HG03439 (cell line): ENCODE results near the gene SV2C.

Experiments
- ATAC-seq: cut with Tn5 transposase; IDR thresholded peaks from one replicate; pipeline ENCODE4 v1.9.1; 2021; ENCODE audit warnings: mild to moderate bottlenecking, moderate library complexity; ENCODE audit not compliant: unreplicated experiment

Gene SV2C

DNA sequence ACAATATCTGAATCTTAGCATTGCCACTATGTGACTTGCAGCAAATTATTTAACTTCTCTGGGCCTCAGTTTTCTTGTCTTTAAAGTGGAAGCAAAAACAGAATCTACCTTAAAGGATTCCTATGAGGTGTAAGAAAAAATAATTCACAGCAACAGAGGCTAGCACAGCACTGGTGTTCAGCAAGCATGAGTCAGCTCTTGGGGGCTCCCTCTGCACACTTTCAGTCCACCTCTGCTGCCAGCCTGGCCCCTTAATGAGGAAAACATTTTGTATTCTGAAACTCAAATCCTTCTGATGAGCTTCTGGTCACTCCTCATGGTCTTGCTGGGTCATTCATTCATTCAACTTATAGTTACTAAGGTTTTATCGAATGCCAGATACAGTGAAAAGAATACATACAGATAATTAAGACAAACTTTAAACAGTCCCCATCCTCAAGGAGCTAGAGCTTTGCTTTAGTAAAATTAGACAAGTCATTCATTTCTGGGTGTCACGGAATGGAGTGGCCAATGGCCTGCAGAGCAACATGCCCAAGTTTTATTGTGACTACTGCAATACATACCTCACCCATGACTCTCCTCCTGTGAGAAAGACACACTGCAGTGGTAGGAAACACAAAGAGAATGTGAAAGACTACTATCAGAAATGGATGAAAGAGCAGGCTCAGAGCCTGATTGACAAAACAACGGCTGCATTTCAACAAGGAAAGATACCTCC, 293.1 kb downstream of the SV2C start:
- ATAC-seq = no peak

DNA sequence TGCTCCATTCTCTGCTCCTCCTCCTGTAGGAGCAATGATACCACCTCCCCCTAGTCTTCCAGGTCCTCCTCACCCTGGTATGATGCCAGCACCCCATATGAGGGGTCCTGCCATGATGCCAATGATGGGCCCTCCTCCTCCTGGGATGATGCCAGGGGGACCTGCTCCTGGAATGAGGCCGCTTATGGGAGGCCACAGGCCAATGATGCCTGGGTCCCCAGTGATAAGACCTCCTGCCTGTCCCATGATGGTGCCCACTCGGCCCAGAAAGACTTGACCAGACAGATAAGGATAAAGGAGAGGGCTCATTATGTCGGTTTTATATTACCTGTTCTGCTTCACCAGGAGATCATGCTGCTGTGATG, 293.7 kb downstream of the SV2C start:
- no peak for ATAC-seq

DNA sequence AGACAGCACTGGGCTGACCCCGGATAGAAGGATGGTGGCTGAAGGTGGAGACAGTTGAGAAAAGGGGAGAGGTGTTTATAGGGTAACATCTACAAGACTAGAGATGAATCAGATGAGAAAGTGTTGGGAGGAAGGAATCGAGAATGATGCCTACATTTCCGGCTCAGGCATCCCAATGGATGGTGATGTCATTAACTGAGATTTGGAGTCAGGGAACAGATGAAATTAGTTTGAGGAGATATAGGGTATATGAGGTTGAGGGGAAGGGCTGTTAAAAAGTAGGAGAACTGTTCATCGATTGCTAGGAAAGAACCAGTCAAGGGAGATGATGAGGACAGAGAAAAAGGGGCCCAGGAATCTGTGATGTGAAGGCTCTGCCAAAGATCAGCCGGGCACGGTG, 295.2 kb downstream of the SV2C start:
- no peak for ATAC-seq

DNA sequence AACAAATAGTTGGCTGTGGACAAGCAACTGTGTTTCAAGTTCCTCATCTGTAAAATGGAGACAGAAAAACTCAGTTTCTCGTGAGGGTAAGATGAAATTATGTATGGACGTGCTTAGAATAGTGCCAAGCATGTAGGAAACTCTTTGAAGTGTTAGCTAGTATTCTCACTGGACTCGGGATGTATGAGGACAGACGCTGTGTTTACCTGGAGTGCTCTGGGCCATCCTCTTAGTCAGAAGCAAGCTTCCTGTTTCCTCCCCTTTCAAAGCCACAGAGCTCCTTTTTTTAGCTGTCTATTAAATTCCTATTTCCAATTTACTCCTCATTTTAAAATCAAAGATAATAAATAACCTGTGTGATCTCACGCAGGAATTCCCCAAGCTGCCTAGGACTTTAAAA, 296.1 kb downstream of the SV2C start:
- no peak for ATAC-seq

DNA sequence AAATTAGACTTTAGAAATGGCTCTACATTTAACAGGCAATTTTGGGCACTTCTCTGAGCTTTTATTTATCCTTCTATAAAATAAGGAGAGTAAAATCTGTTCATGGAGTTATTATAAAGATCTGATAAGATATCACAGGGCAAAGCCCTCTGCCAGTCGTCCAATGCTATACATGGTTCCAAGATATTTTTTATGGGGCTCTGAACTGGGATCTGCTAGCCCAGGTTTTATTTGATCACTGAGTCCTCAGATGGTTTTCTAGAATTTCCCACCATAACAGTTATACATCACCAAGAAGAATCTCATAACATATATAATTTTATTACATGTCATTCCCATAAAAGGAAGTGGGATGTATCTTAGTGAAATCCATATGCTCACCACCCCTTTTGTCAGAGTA, 296.7 kb downstream of the SV2C start:
- ATAC-seq = no peak

DNA sequence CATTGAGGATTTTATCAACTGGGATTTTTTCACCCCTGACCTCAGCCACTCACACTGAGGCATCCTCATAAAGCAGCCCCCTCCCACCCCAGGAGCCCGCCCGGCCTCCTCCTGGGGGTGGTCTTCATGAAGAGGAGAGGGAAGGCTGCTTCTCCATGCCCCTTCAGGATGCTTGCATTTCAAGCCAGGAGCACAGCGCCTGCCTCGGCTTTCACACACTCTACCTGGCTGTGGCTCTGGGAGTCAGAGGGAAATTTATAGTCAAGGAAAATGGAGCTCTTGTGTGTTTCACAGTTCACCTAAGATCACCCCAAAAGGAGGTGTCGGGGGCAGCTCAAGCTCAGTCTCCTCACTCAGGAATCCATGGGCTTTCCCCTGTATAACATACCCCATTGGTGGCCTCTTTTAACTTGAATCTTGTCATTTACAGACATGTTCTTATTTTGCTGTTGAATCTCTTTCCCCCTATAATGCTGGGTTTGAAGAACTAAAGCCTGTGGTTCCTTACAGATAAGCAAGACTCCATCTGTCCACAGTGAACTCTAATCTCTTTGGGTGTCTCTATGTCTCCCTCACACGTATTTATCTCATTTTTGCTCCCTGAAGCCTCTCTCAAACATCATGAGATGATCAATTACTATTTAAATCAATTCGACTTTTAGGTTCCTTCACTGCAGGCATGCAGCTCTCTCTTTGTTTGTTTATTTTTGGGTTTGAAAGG, 297.3 kb downstream of the SV2C start:
- ATAC-seq = no peak

DNA sequence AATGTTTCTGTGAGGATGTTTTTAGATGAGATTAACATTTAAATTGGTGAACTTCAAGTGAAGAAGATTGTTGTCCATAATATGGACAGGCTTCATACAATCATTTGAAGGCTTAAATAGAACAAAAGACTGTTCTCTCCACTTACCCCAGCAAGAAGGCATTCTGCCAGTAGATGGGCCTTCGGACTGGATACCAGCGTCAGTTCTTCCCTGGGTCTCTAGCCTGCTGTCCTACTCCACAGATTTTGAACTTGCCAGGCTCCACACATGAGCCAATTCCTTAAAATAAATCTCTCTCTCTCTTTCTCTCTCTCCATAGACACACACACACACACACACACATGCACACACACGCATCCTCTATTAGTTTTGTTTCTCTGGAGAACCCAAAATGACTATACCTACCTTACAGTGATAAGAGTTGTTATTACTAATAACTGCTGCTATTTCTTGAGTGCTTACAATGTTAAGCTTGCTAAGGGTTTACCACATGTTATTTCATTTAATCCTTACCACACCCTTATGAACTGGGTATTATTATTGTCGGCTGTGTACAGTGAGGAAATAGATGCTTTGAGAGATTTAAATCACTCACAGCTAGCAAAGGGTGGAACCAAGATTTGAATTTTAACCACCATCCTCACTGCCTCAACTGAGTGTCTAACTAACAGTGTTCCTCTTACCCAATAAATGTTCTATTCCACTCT, 300.1 kb downstream of the SV2C start:
- ATAC-seq = no peak

DNA sequence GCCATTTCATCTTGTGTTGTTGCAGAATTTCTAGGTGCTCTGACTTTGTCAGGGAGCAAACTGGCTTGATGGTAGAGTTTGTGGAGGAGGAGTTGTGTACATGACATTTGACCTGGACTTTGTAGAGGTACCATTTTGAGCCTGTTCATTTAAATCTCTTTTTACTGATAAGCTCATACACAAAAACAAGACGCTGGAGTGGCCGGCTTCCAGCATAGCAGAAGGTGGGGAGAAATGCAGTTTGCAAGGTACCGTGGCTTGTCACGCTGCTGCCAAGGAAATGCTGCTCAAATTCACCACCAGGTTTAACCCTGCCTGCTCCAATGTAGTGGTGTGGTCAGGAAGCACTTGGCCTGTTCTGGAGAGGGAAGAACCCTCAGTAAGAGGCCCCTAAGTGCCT, 301.0 kb downstream of the SV2C start:
- ATAC-seq = no peak

DNA sequence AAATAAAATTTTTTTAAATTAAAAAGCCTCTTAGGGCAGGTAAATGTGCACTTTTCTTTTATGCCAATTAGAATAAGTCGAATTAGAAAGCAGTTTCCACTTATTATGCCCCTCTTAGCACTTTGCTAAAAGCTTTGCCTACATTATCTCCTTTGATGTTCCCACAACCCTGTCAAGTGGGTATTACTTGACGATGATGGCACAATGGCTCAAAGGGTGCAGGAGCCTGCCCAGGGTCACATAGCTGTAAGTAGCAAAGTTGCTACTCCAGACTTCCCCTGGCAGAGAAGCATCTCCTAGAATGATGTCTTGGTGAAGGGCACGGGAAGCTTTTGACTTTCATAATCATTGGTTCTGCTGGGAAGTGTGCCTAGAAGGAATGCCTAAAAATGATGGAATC, 301.5 kb downstream of the SV2C start:
- ATAC-seq = no peak

DNA sequence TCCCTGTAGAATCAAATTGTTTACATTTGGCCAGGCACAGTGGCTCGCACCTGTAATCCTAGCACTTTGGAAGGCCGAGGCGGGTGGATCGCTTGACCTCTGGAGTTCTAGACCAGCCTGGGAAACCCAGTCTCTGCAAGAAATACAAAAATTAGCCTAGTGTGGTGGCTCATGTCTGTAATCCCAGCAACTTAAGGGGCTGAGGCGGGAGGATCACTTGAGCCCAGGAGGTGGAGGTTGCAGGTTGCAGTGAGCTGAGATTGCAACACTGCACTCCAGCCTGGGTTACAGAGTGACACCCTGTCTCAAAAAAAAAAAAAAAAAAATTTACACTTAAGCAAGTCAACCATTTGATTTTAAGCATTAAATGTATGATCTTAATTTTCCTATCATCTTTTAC, 302.4 kb downstream of the SV2C start:
- ATAC-seq = no peak

DNA sequence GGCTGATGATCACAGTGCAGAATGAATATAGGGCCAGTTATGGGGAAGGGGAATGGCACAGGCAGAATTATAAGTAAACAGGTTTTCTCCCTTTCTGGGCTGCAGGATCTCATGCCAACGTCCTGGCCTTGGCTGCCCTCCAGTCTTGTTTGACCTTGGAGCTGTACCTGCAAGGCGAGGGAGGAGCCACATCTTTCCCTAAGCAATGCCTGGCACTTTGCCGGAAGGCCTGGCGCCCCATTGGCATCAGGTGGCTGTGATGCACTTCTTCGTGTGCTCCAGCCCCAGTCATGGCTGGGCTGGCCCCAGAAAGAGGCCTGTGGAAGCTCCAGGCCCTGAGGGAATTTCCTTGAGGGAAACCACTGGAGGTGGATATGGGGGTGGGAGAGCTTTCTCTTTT, 303.2 kb downstream of the SV2C start:
- ATAC-seq = no peak

DNA sequence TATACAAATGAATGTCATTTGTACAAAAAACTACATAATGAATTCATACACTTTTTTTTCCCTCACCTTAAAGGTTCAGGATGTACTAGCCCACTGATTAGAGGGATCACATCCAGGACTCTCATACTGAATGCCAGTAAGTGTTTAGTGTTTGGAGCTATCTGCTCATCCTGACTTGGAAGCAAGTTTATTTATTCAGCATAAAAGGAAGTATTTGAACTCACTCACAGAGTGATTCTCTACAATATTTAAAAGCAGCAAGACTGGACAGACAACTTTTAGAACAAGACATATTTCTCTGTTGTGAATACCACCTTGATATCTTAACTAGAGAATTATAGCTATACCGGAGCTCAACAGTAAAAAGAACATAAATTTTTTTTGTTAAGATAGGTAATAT, 305.1 kb downstream of the SV2C start:
- ATAC-seq = no peak

DNA sequence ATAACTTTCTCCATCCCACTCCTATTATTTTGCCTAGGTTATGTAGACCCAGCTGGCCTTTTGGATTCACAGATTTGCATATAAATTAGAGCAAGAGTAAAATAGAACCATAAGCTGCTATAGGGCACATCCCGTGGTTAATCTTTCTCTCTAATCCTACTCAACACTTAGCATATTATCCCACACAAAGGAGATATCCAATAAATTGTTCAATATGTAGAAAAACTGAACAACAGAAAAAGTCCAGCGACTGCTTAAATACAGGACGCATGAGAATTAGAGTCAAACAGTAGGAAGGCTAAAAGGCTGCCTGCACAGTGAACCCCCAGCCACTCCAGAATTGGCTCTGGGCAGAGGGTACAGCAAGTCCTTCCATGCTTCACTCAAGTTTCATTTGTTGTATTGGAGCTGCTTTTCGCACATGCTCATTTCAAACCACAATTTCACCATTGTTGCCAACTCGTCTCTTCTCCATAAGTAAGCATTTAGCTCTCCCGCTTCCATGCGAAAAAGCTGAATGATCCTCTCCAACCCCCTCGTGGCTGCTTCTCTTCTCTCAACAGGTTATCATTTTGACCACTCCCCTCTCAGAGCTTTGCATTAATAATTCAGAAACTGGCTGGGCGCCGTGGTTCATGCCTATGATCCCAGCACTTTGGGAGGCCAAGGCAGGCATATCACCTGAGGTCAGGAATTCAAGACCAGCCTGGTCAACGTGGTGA, 305.8 kb downstream of the SV2C start:
- no peak for ATAC-seq

DNA sequence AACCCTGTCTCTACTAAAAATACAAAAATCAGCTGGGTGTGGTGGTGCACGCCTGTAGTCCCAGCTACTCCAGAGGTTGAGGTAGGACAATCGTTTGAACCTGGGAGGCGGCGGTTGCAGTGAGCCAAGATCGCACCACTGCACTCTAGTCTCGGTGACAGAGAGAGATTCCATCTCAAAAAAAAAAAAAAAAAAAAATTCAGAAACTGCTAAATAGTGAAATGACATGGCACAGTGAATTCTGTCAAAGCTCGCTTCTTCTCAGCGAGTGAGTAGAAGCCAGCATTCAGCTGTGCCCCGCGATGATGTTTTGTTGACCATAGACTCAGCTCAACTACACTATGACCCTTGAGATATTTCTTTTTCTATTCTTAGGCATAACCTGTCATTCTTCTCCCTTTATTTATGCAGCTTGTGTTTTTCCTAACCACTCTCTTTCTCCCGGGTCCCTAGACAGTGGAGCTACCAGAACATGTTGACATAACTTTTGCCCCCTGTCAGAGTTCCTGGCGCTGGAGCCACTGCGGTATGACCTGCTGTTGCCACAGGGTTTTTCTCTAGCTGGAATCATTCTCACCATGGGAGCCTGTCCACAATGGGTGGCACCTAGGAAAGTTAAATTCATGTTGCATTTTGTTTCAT, 306.5 kb downstream of the SV2C start:
- ATAC-seq = no peak

DNA sequence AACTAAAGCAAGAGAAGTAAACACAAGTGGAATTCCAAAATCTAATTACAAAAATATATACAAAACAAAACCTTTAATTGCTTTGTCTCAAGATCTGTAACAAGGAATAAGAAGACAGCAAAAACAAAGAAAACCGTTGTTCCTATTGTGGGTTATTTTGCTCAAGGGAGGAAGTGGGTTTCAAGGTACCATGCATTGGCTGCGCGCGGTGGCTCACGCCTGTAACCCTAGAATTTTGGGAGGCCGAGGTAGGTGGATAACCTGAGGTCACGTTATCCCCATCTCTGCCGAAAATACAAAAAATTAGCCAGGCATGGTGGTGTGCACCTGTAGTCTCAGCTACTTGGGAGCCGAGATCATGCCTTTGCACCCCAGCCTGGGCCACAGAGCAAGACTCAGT, 307.8 kb downstream of the SV2C start:
- ATAC-seq = no peak

DNA sequence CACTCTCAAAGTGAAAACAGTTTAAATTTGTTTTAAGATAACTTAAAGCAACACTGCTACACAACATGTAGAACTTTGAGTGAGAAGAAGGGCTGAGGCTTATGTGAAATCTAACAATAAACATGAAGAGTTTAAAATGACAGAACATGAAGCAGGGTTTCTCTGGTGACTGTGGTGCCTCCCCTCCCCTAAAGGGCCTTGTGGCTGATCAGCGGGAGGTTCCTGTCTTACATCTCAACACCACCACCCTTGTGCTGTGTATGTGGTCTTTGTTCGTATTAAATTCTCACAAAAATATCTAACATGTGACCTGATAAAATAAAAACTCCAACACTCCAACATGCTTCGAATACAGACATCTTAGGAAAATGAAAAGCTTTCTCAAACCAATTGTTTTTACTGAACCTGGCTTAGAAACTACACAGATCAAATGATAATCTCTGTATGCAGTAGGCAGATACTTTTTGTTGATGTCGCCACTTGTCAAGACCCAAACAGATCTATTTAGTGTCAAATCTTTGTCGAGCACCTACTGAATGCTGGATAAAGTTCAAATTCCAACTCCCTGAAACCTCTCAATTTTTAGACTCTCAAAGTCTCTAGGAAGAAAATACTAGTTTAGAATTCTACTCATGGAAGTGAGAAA, 310.0 kb downstream of the SV2C start:
- no peak for ATAC-seq

DNA sequence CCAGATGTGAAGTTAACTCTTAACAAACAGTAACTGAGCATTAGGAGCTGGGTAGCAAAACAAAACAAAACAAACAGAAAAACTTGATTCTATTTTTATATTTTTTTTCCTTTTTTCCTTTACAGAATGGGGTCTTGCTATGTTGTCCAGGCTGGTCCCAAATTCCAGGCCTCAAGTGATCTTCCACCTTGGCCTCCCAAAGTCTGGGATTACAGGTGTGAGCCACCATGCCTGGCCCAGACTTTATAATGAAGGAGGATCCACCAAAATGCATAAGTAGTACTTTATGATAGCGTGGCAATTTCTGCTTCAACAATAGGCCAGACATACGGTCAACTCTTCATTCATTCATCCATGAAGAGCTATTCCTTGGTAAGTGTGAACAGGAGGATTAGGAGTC, 314.0 kb downstream of the SV2C start:
- ATAC-seq = no peak

DNA sequence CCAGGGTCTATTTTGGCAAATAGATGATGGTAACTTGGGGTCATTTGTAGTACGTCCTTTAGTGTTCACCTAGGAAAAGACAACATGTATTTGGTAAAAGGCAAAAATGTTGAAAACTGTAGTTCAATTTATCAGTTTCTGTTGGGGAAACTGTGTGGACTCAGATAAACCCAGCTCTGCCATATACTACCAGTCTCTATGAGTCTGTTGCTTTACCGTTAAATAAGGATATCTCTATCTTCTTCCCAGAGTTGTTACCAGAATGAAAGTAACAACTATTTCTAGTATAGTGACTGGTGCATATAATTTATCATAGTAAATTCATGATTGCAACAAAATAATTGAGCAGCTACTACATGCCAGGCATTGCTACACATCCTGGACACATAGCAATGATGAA, 316.1 kb downstream of the SV2C start:
- no peak for ATAC-seq

DNA sequence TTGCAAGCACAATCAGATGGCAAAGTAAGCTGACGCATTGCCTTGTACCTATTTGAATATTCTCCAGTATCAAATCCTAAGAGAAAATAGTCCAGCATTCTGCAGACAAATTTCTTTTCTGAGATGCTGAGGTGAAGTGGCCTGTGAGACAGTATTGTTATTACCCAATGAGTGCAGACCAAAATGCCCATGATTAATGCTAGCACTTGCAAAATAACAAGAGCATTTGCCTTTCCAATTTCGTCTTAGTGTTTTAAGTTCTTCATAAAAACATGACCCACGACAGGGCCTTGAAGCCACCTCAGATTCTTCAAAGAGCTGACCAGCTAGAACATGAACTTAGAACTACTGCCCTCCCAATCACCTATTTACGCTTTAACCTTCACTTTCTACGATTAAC, 317.3 kb downstream of the SV2C start:
- ATAC-seq = no peak

DNA sequence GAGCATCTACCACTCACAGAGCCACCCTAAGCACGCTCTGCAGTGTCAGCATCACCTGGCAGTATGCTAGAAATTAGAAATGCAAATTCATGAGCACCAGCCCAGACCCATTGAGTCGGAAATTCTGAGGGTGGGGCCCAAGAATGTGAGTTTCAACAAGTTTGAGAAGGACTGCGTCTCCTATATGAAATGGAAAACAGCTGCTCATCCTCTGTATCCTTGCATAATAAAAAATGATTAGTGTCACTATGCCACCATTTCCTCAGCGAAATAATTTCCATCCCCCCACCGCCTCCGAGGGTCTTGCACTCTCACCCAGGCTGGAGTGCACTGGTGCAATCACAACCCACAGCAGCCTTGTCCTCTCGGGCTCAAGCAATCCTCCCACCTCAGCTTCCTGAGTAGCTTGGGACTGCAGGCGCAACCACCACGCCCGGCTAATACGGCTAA, 318.6 kb downstream of the SV2C start:
- ATAC-seq = no peak
